Measurements from ENCODE around the gene CLEC20A. TPM values are rescaled to one million over a fixed set of nuclear protein-coding genes. Genes with fewer than 3 reads are reported as not detected.

CLEC20A gene
- total RNA-seq, 2 donors from 2014 or later: 0.33 to 1.5 TPM

- Mint-ChIP-seq H3K4me3 (no peak overlapping the region), H3K27ac (no peak overlapping the region), H3K27me3 (ENCODE audit: insufficient read depth) (peaks cover 17% of the 10 kb centered on the region), H3K9me3 (no peaks in the 10 kb centered on the region), H3K4me1 (peaks cover 23% of the 10 kb centered on the region), H3K36me3 (ENCODE audit: low read depth) (no peaks in the 10 kb centered on the region)
- peak; percentile 69 for TF ChIP-seq CTCF (conservative IDR thresholded peaks at IDR 0.05)
- Histone ChIP-seq H3K9ac (ENCODE audit: extremely low read depth, low read length, poor library complexity, severe bottlenecking) (no peak overlapping the region), H3K27ac (ENCODE audit: low read depth, low read length) (no peak overlapping the region), H3K4me3 (ENCODE audit: low read length) (no peak overlapping the region), H3K36me3 (ENCODE audit: control insufficient read depth, insufficient read depth, low read length) (no peaks in the 10 kb centered on the region), H3K4me1 (ENCODE audit: control insufficient read depth, insufficient read depth, low read length) (peaks cover 4% of the 10 kb centered on the region), H3K9me3 (ENCODE audit: control insufficient read depth, low read length) (no peaks in the 10 kb centered on the region), H3K27me3 (ENCODE audit: control insufficient read depth, insufficient read depth, low read length, poor library complexity, severe bottlenecking) (peaks cover 21% of the 10 kb centered on the region)
- peak; percentile 85 for DNase-seq
- 90 to 94% methylated on average over 9 to 11 of the region's 11 CpGs for WGBS, 2 experiments (ENCODE audit: insufficient coverage in 1 of 2, insufficient read length in 1 of 2)
Measured at GRCh38 chr1:178500091-178500770, 3.5 kb upstream of the CLEC20A start.

DNA sequence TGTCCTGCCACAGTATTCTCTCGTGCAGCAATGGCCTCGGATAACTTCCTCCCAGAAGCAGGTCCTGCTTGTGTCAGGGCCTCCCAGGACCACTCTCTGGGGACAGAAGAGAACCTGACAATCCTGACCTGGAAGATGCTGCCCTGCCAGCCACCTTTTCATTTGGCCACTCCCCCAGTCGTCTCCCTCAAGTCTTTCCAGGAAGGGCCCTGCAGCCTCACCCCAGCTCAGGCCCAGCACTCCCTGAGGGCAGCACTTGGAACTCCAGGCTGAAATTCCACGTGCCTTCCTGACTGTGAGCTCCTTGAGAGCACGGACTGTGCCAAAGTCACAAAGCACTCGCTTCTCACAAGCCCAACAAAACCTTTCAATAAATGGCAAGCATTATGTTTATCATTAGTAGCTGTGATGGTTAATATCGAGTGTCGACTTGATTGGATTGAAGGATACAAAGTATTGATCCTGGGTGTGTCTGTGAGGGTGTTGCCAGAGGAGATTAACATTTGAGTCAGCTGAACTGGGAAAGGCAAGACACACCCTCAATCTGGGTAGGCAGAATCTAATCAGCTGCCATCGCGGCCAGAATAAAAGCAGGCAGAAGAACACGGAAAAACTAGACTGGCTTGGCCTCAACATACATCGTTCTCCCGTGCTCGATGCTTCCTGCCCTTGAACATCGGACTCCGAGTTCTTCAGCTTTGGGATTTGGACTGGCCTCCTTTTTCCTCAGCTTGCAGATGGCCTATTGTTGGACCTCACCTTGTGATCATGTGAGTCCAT, 2.3 kb upstream of the CLEC20A start:
- Mint-ChIP-seq H3K9me3 (no peaks in the 10 kb centered on the region), H3K4me1 (peaks cover 29% of the 10 kb centered on the region), H3K36me3 (ENCODE audit: low read depth) (no peaks in the 10 kb centered on the region), H3K27ac (no peak overlapping the region), H3K27me3 (ENCODE audit: insufficient read depth) (peaks cover 8% of the 10 kb centered on the region), H3K4me3 (no peak overlapping the region)
- no peaks in the 10 kb centered on the region for H3K36me3 ChIP-seq (ENCODE audit: control insufficient read depth, insufficient read depth, low read length)
- H3K4me3 ChIP-seq (ENCODE audit: low read length): no peak overlapping the region
- DNase-seq: peak; percentile 71
- peak; percentile 32 for TF ChIP-seq CTCF (conservative IDR thresholded peaks at IDR 0.05)
- H3K27ac ChIP-seq (ENCODE audit: low read depth, low read length): no peak overlapping the region
- 91% methylated on average over 15 to 16 of the region's 16 CpGs for WGBS, 2 experiments (ENCODE audit: insufficient coverage in 1 of 2, insufficient read length in 1 of 2)
- peaks cover 4% of the 10 kb centered on the region for H3K4me1 ChIP-seq (ENCODE audit: control insufficient read depth, insufficient read depth, low read length)
- no peak overlapping the region for H3K9ac ChIP-seq (ENCODE audit: extremely low read depth, low read length, poor library complexity, severe bottlenecking)
- H3K27me3 ChIP-seq (ENCODE audit: control insufficient read depth, insufficient read depth, low read length, poor library complexity, severe bottlenecking): peaks cover 9% of the 10 kb centered on the region
- H3K9me3 ChIP-seq (ENCODE audit: control insufficient read depth, low read length): no peaks in the 10 kb centered on the region

GRCh38 chr1:178497903-178498478, 1.2 kb upstream of the CLEC20A start:
- Mint-ChIP-seq H3K27ac (no peak overlapping the region), H3K27me3 (ENCODE audit: insufficient read depth) (peaks cover 5% of the 10 kb centered on the region), H3K9me3 (no peaks in the 10 kb centered on the region), H3K4me3 (no peak overlapping the region), H3K36me3 (ENCODE audit: low read depth) (no peaks in the 10 kb centered on the region), H3K4me1 (peaks cover 29% of the 10 kb centered on the region)
- Histone ChIP-seq H3K9ac (ENCODE audit: extremely low read depth, low read length, poor library complexity, severe bottlenecking) (no peak overlapping the region), H3K4me1 (ENCODE audit: control insufficient read depth, insufficient read depth, low read length) (peaks cover 4% of the 10 kb centered on the region), H3K27me3 (ENCODE audit: control insufficient read depth, insufficient read depth, low read length, poor library complexity, severe bottlenecking) (peaks cover 2% of the 10 kb centered on the region), H3K27ac (ENCODE audit: low read depth, low read length) (no peak overlapping the region), H3K4me3 (ENCODE audit: low read length) (no peak overlapping the region), H3K9me3 (ENCODE audit: control insufficient read depth, low read length) (no peaks in the 10 kb centered on the region), H3K36me3 (ENCODE audit: control insufficient read depth, insufficient read depth, low read length) (no peaks in the 10 kb centered on the region)
- no peak for TF ChIP-seq CTCF (conservative IDR thresholded peaks at IDR 0.05)
- 90 to 93% methylated on average over 5 to 7 of the region's 7 CpGs for WGBS, 2 experiments (ENCODE audit: insufficient coverage in 1 of 2, insufficient read length in 1 of 2)
- peak; percentile 43 for DNase-seq

Data from endodermal cell (in vitro differentiated cells).